Fibroblast of villous mesenchyme (primary cell): ENCODE measurements around the gene CD302. TPM values are rescaled to one million over a fixed set of nuclear protein-coding genes. Genes with fewer than 3 reads are reported as not detected.
"Not testable (repeated sequence)": the region's sequence is repeated elsewhere in the genome, so short reads cannot be mapped to it uniquely, and the experiment has no call there.

Experiments
- DNase-seq: peaks from one replicate; pipeline ENCODE4 v3.0.0-alpha.2; 2010; ENCODE audit warnings: low read depth
- H3K4me3 ChIP-seq: 2 replicates; pipeline ENCODE4 v1.5.1; 2011; ENCODE audit warnings: low read depth, mild to moderate bottlenecking, low read length
- total RNA-seq: library from RNA; depleted of rRNA; stranded (reverse); fragments of >200 nt; gene quantifications from 2 replicates; pipeline ENCODE4 v1.2.3, GENCODE V29; 2012
- TF ChIP-seq, protein P1 (sequence below): IDR thresholded peaks from 2 replicates; pipeline ENCODE4 v1.5.1; 2012; ENCODE audit warnings: low read depth, mild to moderate bottlenecking, low read length; ENCODE audit not compliant: insufficient read depth

The CD302 gene
- total RNA-seq, 1 donor: 13.4 TPM

DNA sequence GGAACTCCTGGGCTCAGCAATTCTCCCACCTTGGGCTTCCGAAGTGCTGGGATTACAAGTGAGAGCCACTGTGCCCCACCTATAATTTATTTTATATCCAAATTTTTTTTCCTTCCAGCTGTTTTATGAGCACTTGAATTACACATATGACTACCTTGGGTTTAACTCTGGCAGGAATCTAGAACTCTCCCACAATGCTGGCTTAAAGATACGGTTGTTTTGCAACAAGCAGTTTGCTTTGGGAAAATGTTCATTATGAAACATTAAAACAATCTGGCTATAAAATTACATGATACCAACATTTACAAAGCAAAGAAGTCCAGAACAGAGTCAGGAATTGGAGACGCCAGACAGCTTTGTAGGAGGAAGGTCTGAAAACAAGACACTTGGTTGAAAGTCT is 12.8 kb downstream of the CD302 start:
- DNase-seq: peak; percentile 42
- TF ChIP-seq, protein P1, sequence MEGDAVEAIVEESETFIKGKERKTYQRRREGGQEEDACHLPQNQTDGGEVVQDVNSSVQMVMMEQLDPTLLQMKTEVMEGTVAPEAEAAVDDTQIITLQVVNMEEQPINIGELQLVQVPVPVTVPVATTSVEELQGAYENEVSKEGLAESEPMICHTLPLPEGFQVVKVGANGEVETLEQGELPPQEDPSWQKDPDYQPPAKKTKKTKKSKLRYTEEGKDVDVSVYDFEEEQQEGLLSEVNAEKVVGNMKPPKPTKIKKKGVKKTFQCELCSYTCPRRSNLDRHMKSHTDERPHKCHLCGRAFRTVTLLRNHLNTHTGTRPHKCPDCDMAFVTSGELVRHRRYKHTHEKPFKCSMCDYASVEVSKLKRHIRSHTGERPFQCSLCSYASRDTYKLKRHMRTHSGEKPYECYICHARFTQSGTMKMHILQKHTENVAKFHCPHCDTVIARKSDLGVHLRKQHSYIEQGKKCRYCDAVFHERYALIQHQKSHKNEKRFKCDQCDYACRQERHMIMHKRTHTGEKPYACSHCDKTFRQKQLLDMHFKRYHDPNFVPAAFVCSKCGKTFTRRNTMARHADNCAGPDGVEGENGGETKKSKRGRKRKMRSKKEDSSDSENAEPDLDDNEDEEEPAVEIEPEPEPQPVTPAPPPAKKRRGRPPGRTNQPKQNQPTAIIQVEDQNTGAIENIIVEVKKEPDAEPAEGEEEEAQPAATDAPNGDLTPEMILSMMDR: no peak
- H3K4me3 ChIP-seq: no peak overlapping the region

GRCh38 chr2:159784744-159785143 is 13.3 kb downstream of the CD302 start:
- DNase-seq, H3K4me3 ChIP-seq: not testable (repeated sequence)

DNA sequence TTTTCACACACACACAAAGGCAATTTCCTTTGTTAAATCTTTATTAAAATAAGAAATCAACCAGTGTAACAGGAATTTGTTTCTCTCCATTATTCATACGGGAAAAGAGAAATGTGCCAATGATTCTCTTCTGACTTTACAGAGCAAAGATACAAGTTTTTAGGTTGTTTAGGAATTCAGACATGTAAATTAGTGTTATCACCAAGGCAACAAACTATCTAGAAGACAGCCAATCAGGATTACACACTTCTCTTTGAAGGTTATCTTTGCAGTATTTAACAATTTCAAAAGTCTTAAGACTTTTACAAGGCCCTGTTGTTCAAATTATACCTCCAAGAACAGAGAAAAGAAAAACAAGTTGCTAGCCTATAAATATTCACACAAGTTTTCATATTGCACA is 14.5 kb downstream of the CD302 start:
- TF ChIP-seq, protein P1: no peak
- H3K4me3 ChIP-seq: no peak overlapping the region
- no peak for DNase-seq

DNA sequence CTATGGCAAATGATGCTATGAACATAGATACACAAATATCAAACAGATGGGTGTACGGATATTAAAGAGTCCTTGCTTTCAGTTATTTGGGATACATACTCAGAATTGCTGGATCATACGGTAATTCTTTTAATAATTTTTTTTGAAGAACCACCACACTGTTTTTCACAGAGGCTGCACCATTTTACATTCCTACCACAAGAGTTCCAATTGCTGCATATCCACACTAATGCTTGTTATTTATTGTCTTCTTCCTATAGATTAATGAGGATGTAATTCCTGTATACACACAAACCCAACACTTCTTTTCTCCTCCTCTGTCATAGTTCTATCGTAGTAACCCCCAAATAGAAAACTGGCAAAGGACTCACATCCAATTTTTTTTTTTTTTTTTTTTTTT is 21.7 kb downstream of the CD302 start:
- TF ChIP-seq, protein P1: peak; percentile 35
- no peak overlapping the region for H3K4me3 ChIP-seq
- DNase-seq: no peak

- TF ChIP-seq, protein P1: no peak
- DNase-seq: no peak
- no peak overlapping the region for H3K4me3 ChIP-seq
These were observed 23.0 kb downstream of the CD302 start for GRCh38 chr2:159775021-159775420.

DNA sequence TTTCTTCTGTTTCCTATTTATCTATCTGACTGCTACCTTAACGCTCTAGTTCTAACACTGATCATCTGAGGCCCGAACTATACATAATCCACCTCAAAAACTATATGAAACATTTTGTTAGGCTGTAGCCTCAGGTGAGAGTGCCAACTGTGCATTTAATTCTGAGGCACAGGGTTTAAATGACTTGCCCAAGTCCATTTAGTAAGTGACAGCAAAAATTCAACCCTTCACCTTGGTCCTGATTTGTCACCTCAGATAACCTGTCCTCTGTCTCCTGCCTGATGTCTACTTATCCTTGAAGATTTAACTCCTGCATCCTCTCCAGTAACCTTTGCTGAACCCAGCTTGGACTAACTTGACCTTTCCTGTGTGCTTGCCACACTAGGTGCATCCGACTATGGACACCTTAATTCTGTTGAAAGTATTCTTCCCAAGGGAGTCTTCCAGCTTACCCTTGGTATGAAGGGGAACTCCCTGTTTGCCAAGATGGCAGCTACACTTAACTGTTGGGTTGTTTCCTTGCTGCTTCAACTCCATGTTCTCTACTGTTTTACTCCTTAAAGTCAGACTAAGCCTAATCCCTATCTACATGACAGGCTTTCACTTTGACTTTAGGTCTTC is 23.5 kb downstream of the CD302 start:
- TF ChIP-seq, protein P1: no peak
- no peak for DNase-seq
- H3K4me3 ChIP-seq: no peak overlapping the region

- DNase-seq: no peak
- H3K4me3 ChIP-seq: no peak overlapping the region
- TF ChIP-seq, protein P1: no peak
These were observed 24.1 kb downstream of the CD302 start for GRCh38 chr2:159773886-159774285.
